ENCODE data around the gene GSTP1.
"Not testable (repeated sequence)": the region's sequence is repeated elsewhere in the genome, so short reads cannot be mapped to it uniquely, and the experiment has no call there.

GSTP1 gene

GRCh38 chr11:67583247-67584204 lies at the start of gene GSTP1:
GSTP1 (plus strand) TSS chr11:67583812; CDS start chr11:67583844, 32 bp downstream.
- DNase-seq (ENCODE audit: low read depth in 1 of 2, low spot score in 1 of 2) = peak; percentile 63 to 67

- no peak for DNase-seq (ENCODE audit: low read depth in 1 of 2, low spot score in 1 of 2)
Measured at GRCh38 chr11:67534070-67534679, 49.4 kb upstream of the GSTP1 start.

GRCh38 chr11:67535561-67535960 lies 48.1 kb upstream of the GSTP1 start:
- DNase-seq (ENCODE audit: low read depth in 1 of 2, low spot score in 1 of 2) = no peak

- DNase-seq (ENCODE audit: low read depth in 1 of 2, low spot score in 1 of 2) = no peak
Measured at GRCh38 chr11:67538306-67538705, 45.3 kb upstream of the GSTP1 start.

- DNase-seq (ENCODE audit: low read depth in 1 of 2, low spot score in 1 of 2) = no peak
Measured at GRCh38 chr11:67538823-67539505, 44.6 kb upstream of the GSTP1 start.

- no peak for DNase-seq (ENCODE audit: low read depth in 1 of 2, low spot score in 1 of 2)
Measured at GRCh38 chr11:67539550-67539949, 44.1 kb upstream of the GSTP1 start.

- DNase-seq (ENCODE audit: low read depth in 1 of 2, low spot score in 1 of 2) = no peak
Measured at GRCh38 chr11:67541198-67541597, 42.4 kb upstream of the GSTP1 start.

GRCh38 chr11:67542169-67542568 lies 41.4 kb upstream of the GSTP1 start:
- DNase-seq (ENCODE audit: low read depth in 1 of 2, low spot score in 1 of 2) = no peak

GRCh38 chr11:67542971-67543370 lies 40.6 kb upstream of the GSTP1 start:
- DNase-seq (ENCODE audit: low read depth in 1 of 2, low spot score in 1 of 2) = no peak

GRCh38 chr11:67543585-67543984 lies 40.0 kb upstream of the GSTP1 start:
- no peak for DNase-seq (ENCODE audit: low read depth in 1 of 2, low spot score in 1 of 2)

- no peak for DNase-seq (ENCODE audit: low read depth in 1 of 2, low spot score in 1 of 2)
Measured at GRCh38 chr11:67544616-67545242, 38.9 kb upstream of the GSTP1 start.

- DNase-seq (ENCODE audit: low read depth in 1 of 2, low spot score in 1 of 2) = no peak
Measured at GRCh38 chr11:67545280-67545679, 38.3 kb upstream of the GSTP1 start.

- DNase-seq (ENCODE audit: low read depth in 1 of 2, low spot score in 1 of 2) = not testable (repeated sequence)
Measured at GRCh38 chr11:67548112-67548511, 35.5 kb upstream of the GSTP1 start.

GRCh38 chr11:67548555-67549110 lies 35.0 kb upstream of the GSTP1 start:
- no peak for DNase-seq (ENCODE audit: low read depth in 1 of 2, low spot score in 1 of 2)

GRCh38 chr11:67551127-67551526 lies 32.5 kb upstream of the GSTP1 start:
- DNase-seq (ENCODE audit: low read depth in 1 of 2, low spot score in 1 of 2) = no peak

GRCh38 chr11:67551697-67552096 lies 31.9 kb upstream of the GSTP1 start:
- not testable (repeated sequence) for DNase-seq (ENCODE audit: low read depth in 1 of 2, low spot score in 1 of 2)

- DNase-seq (ENCODE audit: low read depth in 1 of 2, low spot score in 1 of 2) = no peak
Measured at GRCh38 chr11:67556244-67556643, 27.4 kb upstream of the GSTP1 start.

GRCh38 chr11:67558084-67558772 lies 25.4 kb upstream of the GSTP1 start:
- no peak for DNase-seq (ENCODE audit: low read depth in 1 of 2, low spot score in 1 of 2)

GRCh38 chr11:67561971-67562619 lies 21.5 kb upstream of the GSTP1 start:
- no peak for DNase-seq (ENCODE audit: low read depth in 1 of 2, low spot score in 1 of 2)

Measured in activated T-helper 1 cell treated with anti-CD3 and anti-CD28 coated beads, Interleukin-2, amount 50 U/mL, for 16 hours (primary cell).